HG02571 (cell line): ENCODE measurements around the gene DPP6.
"Not testable (repeated sequence)": the region's sequence is repeated elsewhere in the genome, so short reads cannot be mapped to it uniquely, and the experiment has no call there.

Experiments used
- ATAC-seq: cut with Tn5 transposase; IDR thresholded peaks from one replicate; pipeline ENCODE4 v1.9.1; 2021; ENCODE audit warnings: mild to moderate bottlenecking, moderate library complexity; ENCODE audit not compliant: unreplicated experiment

The DPP6 gene

DNA sequence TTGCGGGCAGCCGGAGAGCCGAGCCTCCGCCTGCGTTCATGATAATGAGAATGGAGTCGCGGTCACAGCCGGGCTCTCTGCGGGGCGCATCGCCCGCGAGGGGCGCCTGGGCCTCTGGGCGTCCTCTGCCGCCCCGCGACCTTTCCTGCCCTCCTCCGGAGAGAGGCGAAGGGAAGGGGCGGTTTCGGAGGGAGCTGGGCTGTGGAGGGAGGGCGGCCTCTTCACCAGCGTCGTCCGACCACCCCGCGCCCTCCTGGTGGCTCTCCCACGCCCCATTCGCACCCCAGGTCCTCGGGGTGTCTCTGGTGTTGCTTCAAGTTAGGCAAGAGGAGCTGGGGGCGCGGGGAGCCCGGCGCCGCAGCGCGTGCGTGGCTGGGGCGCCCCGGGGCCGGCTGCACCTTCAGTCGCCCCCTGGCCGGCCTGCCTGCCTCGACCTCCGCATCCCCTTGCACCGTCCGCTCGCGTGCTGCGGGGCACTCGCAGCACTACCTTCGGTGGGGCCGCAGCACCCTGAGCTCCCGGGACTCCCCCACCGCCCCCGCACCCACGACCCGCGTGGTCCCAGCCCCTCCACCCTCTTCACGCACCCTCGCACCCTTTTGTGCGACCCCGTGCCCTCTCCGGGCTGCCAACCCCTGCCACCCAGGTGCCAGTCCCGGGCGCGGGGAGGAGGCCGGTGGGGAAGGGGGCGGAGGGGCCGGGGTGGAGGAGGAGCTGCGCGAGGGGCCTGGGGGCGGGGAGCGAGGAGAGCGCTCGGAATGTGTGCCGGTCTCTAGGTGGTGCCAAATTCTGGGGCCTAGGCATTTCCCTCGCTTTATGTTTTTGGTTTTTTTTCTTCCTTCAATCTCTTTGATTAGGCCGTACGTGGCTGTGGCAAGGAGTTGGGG, at the start of gene DPP6:
TSS of gene DPP6 (plus strand) at position 756 of the 887 bp plus-strand sequence.
- not testable (repeated sequence) for ATAC-seq

DNA sequence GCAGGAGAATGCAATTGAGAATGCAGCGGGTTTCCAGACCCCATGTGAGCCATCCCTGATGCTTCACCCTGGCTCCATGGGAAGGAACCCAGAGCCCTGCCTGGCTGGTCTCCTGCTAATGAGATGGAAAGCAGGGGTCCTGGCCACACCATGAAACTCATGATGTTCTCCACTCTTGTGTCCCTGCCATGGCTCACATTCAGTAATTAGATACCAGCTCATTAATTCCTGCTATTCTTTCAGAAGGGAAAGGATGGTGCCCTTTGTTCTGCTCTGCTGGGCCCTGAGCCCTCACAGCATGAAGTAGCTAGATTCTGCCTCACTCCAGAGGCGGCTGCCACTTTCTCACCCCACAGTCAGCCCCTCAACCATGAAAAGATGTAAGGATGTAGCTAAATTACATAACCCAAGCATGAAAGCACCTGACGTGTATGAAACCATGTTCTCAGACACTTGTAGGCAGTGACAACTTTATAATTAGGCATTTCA, 42.7 kb upstream of the DPP6 start:
- not testable (repeated sequence) for ATAC-seq

GRCh38 chr7:154010726-154011568, 41.3 kb upstream of the DPP6 start:
- not testable (repeated sequence) for ATAC-seq

- ATAC-seq, result not testable (repeated sequence)
Observed at GRCh38 chr7:154012800-154013199, 39.4 kb upstream of the DPP6 start.

GRCh38 chr7:154015636-154016035, 36.6 kb upstream of the DPP6 start:
- not testable (repeated sequence) for ATAC-seq

DNA sequence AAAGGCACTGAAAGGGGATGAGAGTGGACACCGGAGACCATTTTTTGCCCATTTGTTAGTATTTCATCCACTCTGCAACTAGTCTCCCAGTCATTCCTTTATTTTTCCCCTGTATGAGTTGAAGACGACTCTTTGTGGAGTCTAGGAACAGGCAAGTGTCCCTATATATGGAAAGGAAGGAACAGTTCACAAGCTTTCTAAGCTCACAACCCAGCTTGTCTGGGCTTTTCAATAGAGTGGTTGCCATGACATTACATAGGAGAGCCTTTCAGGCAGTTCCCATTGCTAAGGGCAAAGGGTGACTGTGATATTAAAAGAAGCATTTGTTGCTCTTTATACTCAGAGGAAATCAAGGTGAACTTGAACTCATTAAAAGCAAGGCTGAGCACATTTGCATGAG, 33.8 kb upstream of the DPP6 start:
- ATAC-seq, result not testable (repeated sequence)

DNA sequence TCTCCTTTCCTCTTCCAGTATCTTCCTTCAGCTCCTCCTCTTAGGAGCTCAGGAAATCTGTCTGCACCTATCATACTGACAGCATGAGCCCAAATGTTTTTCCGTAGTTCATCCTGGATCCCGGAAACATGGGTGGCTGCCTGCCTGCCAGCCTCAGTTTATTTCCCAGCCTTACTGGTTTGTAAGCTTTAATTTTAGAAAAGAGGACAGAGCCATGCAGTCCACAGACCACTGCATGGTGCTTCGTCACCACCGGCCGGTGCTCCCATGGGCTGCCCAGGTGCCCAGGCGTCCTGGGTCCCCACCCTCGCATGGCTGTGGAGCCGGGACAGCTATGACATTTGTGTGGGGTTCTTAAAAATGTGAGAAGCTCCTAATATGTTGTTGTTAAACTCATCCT, 24.4 kb upstream of the DPP6 start:
- not testable (repeated sequence) for ATAC-seq

DNA sequence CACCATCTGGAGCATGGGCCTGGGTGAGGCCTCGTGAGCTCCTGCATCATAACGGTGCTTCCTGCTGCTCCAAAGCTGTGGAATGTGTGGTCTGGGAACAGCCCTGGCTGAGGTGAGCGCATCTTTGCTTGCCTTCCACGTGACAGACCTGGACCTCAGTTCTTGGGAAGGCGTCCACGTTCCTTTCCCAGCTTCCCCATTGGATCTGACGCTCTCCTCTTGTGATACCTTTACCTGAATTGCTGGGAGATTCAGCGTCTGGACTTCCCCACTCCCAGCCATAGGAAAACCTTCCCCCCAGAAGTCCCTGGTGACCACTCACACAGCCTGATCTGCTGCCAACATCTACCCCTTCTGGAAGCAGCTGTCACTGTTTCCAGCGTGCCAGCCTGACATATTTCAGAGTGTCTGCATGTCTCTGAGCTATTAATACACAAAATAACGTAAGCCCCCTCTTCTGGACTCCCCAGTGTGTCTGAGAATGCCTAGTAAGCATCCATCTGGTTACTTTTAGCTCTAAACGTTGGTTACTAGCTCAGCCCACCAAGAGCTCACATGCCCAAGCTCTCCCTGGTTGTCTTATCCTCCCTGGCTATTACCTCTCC, 21.6 kb upstream of the DPP6 start:
- ATAC-seq, result not testable (repeated sequence)

DNA sequence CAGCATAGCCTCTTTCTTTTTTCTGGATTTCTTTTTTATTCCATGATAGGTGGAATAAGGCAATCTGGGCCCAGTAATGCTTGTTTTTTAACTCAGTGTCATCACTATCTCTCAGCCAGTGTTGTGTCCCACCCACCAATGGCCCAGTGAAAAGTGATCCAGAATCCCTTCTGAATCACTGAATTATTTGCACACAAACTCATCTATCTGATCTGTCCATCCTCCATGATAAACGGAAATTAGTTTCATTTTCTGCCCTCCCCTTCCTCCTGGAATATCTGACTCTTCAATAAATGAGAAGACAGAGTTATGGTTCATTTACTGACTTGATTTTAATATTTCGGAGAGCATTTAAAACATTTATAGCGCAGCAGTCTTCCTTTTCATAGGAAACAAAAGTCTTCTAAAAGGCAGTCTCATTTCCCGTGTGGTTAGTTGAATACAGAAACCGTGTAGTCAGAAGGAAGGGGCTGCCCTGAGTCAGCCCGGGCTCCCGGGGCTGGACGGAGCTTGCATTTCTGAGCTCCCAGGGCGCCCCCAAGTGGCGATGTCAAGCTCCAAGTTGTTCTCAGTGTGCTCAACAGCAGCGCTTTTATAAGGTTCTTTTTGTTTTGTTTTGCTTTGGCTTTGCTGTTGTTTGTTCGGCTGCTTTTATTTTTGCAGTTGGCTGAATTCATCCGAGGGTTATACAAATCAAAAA, 12.6 kb upstream of the DPP6 start:
- peak; percentile 84 for ATAC-seq

- ATAC-seq, result not testable (repeated sequence)
Observed at GRCh38 chr7:154050394-154050793, 1.8 kb upstream of the DPP6 start.

- ATAC-seq, result not testable (repeated sequence)
Observed at GRCh38 chr7:154051006-154051642, 1.1 kb upstream of the DPP6 start.

- ATAC-seq, result not testable (repeated sequence)
Observed at GRCh38 chr7:154052530-154053252, 493 bp downstream of the DPP6 start.

- not testable (repeated sequence) for ATAC-seq
Observed at GRCh38 chr7:154053466-154054312, 1.5 kb downstream of the DPP6 start.

- not testable (repeated sequence) for ATAC-seq
Observed at GRCh38 chr7:154054664-154055063, 2.5 kb downstream of the DPP6 start.

GRCh38 chr7:154055491-154056106, 3.4 kb downstream of the DPP6 start:
- not testable (repeated sequence) for ATAC-seq

GRCh38 chr7:154058783-154059182, 6.6 kb downstream of the DPP6 start:
- not testable (repeated sequence) for ATAC-seq

GRCh38 chr7:154060551-154060950, 8.4 kb downstream of the DPP6 start:
- not testable (repeated sequence) for ATAC-seq

DNA sequence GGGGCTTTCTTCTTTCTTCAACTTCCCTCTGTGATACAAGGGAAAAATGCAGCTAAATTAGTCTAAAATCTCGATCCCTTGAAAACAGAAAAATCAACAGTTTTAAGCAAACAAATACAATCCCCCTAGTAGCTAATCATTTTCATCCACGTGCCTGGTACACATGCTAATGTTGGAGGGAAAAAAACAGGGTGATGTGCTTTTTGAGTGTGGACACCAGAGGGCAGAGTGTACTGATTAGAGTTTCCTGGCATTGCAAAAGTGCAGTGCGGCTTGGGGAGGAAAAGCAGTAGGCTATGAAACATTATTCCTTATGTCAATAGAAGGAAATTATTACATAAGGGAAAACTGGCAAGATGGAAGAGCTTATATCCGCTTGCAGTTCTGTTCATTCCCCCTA, 19.6 kb downstream of the DPP6 start:
- not testable (repeated sequence) for ATAC-seq
